Measurements from ENCODE around the gene FRG2.
"Not testable (repeated sequence)": the region's sequence is repeated elsewhere in the genome, so short reads cannot be mapped to it uniquely, and the experiment has no call there.

DNA sequence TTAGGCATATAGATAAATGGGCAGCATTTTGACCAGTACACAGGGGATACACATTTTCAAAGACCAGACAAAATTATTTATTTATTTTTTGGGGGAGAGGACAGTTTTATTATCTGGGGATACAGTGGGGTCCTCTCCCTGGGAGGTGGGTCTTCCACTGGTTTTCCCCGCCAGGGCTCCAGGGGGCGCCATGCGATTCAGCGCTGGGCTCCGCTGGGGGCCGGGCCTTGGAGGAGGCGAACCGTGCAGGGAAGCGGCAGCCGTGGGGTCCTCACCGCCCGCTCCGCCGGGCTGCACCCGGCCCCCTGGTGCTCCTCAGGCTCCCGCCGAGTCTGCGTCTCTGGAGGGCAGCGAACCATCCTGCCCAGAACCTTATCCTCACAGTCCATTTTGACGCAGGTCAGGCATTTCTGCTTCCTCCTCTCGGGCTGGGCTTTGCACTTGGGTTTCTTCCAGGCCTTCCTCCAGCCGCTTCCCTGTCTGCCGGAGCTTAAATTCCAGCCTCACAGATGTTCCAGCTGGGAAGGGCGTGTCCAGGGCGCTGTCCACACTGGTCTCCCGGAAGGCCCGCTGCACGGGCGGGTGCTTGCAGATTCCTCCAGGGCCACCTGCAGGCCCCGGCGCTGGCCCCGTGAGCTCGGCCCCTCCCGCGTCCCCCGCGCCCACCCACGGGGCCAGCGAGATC is 10.8 kb upstream of the FRG2 start:
- TF ChIP-seq CTCF, POLR2A (IDR thresholded peaks at IDR 0.05): not testable (repeated sequence)

All from Peyer's patch (tissue), 4 donors.